Mononuclear cell (primary cell): ENCODE data around the gene ABHD13. TPM values are rescaled to one million over a fixed set of nuclear protein-coding genes. Genes with fewer than 3 reads are reported as not detected.

Source experiments
- H3K27me3 ChIP-seq: 2 replicates; pipeline ENCODE4 v1.6.0; 2011; ENCODE audit warnings: low read length, control low read depth; ENCODE audit not compliant: insufficient read depth
- H3K4me1 ChIP-seq: 2 replicates; pipeline ENCODE4 v1.5.1; 2011; ENCODE audit warnings: mild to moderate bottlenecking, low read length, control low read depth; ENCODE audit not compliant: insufficient read depth
- H3K4me3 ChIP-seq: 2 replicates; pipeline ENCODE4 v1.5.1; 2011; ENCODE audit warnings: mild to moderate bottlenecking, low read length, moderate library complexity
- H3K9me3 ChIP-seq: 2 replicates; pipeline ENCODE4 v1.5.1; 2011; ENCODE audit warnings: low read depth, mild to moderate bottlenecking, control low read depth, low read length
- total RNA-seq: library from RNA; depleted of rRNA; stranded (reverse); fragments of >200 nt; gene quantifications from one replicate; pipeline ENCODE4 v1.2.3, GENCODE V29; 2012

The ABHD13 gene
- total RNA-seq = 28.5 TPM

- Histone ChIP-seq H3K4me1 (peaks cover 46% of the 10 kb centered on the region), H3K27me3 (no peaks in the 10 kb centered on the region), H3K4me3 (peak within 1 kb of the TSS; percentile 93), H3K9me3 (no peaks in the 10 kb centered on the region)
Measured at GRCh38 chr13:108218044-108218974, at the start of gene ABHD13. ABHD13 (plus strand) TSS chr13:108218392; CDS start chr13:108229219, 10,827 bp downstream.

DNA sequence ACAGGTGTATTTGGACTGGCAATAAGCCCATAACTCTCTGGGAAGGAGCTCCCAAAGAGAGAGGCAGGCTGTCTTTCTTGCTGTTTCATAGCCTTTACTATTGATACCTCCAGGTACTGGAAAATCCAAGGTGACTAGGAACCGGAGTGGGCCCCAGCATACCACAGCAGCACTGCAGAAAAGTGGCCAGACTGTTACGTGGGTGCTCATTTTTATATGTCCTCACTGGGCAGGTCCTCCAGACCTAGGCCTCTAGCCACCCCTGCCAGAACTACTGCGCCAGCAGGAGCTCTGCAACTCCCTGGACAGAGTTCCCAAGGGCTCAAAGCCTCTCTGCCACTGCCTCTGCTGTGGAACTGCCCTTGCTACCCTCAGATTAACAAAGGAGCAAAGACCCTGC, 49.3 kb upstream of the ABHD13 start:
- Histone ChIP-seq H3K4me1 (no peaks in the 10 kb centered on the region), H3K4me3 (no peak overlapping the region), H3K9me3 (peaks cover 5% of the 10 kb centered on the region), H3K27me3 (peaks cover 3% of the 10 kb centered on the region)

- no peaks in the 10 kb centered on the region for H3K27me3 ChIP-seq
- H3K4me3 ChIP-seq = no peak overlapping the region
- no peaks in the 10 kb centered on the region for H3K9me3 ChIP-seq
- H3K4me1 ChIP-seq = no peaks in the 10 kb centered on the region
Measured at GRCh38 chr13:108176685-108177274, 41.4 kb upstream of the ABHD13 start.

DNA sequence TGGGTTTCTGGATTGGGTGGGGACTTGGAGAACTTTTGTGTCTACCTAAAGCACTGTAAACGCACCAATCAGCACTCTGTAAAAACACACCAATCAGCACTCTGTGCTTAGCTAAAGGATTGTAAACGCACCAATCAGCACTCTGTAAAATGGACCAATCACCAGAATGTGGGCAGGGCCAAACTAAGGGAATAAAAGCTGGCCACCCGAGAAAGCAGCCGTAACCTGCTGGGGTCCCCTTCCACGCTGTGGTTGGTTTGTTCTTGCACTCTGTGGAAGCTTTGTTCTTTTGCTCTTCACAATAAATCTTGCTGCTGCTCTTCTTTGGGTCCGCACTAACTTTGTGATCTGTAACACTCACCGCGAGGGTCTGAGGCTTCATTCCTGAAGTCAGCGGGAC, 40.1 kb upstream of the ABHD13 start:
- Histone ChIP-seq H3K4me3 (no peak overlapping the region), H3K4me1 (no peaks in the 10 kb centered on the region), H3K9me3 (no peaks in the 10 kb centered on the region), H3K27me3 (no peaks in the 10 kb centered on the region)

DNA sequence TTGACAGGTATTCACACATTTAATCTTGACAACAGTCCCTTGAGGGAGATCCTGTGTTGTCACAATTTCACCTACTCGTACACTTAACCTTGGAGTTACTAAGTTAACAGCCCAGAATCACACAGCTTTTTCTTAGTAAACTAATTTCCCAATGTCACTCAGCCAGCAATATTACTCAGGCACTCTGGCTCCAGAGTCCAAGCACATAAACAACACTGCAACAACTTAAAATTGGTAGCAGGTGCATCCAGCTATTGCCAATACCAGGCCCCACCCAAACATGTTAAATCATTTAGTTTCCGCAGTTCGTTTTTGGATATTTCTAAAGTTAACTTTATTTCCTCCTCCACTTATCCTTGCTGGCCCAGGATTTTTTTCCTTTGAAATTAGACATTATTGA, 35.5 kb upstream of the ABHD13 start:
- Histone ChIP-seq H3K27me3 (no peaks in the 10 kb centered on the region), H3K4me1 (no peaks in the 10 kb centered on the region), H3K9me3 (no peaks in the 10 kb centered on the region), H3K4me3 (no peak overlapping the region)

DNA sequence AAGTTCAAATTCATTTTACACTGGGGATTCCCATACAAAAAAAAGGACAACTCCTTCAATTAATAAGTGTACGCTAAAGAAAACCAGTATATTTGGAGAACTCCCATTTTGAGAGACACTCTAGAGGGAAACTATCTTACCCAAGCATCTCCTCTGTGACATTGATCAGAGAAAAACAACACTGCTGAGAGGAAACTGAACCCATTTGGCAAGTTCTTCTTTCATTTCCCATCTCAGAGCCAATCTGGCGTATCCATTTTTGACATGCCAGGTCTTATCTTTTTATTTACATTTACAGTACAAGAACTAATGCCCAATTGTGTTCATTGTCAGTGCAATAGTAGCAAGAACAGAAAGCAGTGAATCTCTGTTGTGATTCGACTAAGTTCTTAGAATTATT, 33.0 kb upstream of the ABHD13 start:
- Histone ChIP-seq H3K27me3 (no peaks in the 10 kb centered on the region), H3K9me3 (no peaks in the 10 kb centered on the region), H3K4me1 (no peaks in the 10 kb centered on the region), H3K4me3 (no peak overlapping the region)

- Histone ChIP-seq H3K9me3 (no peaks in the 10 kb centered on the region), H3K27me3 (no peaks in the 10 kb centered on the region), H3K4me1 (no peaks in the 10 kb centered on the region), H3K4me3 (no peak overlapping the region)
Measured at GRCh38 chr13:108188260-108188659, 29.9 kb upstream of the ABHD13 start.

DNA sequence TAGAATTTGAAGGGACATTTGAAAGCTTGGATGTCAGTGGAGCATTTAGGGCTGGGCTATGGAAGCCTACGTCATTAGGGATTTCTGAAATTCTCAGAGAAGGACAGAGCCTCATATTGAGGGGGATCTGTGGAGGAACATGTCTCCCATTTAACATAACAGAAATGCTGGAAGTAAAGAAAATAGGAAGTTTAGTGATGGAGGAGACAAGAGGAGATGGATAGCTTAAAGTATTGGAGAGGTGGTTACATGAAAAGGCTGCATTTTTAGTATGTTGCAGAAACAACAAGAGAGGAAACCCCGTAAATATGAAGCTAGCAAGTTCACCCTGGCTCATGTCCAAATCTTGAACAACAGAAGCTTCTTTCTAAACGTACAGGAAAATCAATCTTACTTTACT, 27.3 kb upstream of the ABHD13 start:
- Histone ChIP-seq H3K4me3 (no peak overlapping the region), H3K9me3 (no peaks in the 10 kb centered on the region), H3K27me3 (no peaks in the 10 kb centered on the region), H3K4me1 (no peaks in the 10 kb centered on the region)

DNA sequence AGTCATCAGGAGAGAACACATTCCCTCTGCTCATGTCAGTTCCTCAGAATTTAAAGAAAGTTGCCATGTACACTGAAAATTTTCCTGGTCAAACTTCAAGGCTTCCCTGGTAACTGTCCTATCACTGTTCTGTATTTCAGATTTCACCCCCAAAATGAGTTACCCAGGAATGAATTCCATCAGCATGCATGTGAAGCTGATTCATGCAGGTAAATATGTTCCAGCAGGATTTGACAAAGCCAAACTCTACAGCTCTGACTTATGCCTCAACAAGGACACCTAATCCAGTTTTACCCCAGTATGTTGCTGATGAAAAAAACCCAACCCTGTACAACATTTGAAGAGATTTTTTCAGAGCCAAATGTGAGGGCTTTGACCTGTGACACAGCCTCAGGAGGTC, 24.4 kb upstream of the ABHD13 start:
- Histone ChIP-seq H3K27me3 (no peaks in the 10 kb centered on the region), H3K4me1 (no peaks in the 10 kb centered on the region), H3K9me3 (no peaks in the 10 kb centered on the region), H3K4me3 (no peak overlapping the region)

GRCh38 chr13:108194435-108194936, 23.7 kb upstream of the ABHD13 start:
- Histone ChIP-seq H3K4me3 (no peak overlapping the region), H3K27me3 (no peaks in the 10 kb centered on the region), H3K4me1 (no peaks in the 10 kb centered on the region), H3K9me3 (no peaks in the 10 kb centered on the region)

DNA sequence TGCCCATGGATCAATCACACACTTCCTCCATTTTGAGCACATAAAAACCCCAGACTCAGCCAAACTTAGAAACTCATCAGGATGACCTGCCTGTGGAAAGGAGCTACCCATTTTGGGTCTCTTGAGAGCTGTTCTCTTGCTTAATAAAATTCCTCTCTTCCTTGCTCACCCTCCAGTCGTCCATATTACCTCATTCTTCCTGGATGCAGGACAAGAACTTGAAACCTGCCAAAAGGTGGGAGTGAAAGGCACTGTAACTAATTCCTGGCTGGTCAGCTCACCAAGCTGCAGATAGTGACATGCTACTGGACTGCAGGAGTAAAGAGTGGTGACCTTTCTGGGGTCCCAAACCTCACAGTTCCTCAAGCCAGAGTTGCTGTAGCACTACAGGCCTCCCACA, 23.0 kb upstream of the ABHD13 start:
- no peaks in the 10 kb centered on the region for H3K4me1 ChIP-seq
- H3K27me3 ChIP-seq = no peaks in the 10 kb centered on the region
- no peak overlapping the region for H3K4me3 ChIP-seq
- no peaks in the 10 kb centered on the region for H3K9me3 ChIP-seq

GRCh38 chr13:108195861-108196260, 22.3 kb upstream of the ABHD13 start:
- H3K9me3 ChIP-seq = no peaks in the 10 kb centered on the region
- no peaks in the 10 kb centered on the region for H3K4me1 ChIP-seq
- H3K4me3 ChIP-seq = no peak overlapping the region
- H3K27me3 ChIP-seq = no peaks in the 10 kb centered on the region

DNA sequence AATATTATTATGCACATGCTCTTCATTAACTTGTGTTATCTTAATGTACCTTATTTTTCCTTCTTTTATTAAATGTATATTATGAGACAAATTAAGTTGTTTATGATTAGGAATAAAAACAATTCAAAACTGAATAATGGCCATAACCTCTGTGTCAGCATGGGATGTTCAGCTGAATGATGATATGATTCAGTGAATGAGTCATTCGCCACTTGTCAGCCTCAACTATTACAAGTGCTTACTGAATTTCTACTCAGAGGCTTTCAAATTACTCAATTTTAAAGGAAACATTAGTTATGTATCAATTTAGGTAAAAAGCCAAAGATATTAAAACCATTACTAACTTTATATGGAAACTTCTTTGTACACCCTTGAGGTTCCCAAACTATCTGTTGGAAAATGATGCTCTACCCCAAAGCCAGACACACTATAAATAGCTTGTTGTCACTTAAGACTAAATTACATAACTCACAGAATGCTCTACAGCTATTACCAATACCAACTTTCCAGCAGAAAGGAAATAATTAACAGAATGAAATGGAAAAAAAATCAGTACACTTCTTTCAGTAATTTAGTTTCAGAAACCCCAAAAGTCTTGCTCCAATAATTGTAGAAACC, 17.3 kb upstream of the ABHD13 start:
- Histone ChIP-seq H3K9me3 (no peaks in the 10 kb centered on the region), H3K27me3 (no peaks in the 10 kb centered on the region), H3K4me1 (no peaks in the 10 kb centered on the region), H3K4me3 (no peak overlapping the region)

DNA sequence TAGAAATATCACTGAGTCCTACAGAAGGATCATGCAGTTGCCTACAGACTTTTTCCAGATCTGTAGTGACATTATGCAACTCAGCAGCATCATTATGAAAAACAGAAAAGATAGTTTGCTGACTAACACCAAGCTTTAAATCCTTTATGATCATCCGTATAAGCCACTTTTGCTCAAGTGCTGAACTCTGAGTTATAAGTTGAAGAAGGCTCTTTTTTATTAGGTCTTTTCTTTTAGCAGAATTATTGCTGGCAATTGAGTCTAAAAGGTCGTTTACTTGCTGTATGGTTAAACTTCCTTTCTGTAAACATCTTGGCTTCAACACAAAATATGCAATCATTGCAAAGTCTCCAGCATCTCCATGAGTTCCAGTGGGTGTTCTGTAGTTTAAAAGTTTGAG, 7.6 kb upstream of the ABHD13 start:
- H3K9me3 ChIP-seq = peaks cover 6% of the 10 kb centered on the region
- H3K4me3 ChIP-seq = no peak overlapping the region
- peaks cover 14% of the 10 kb centered on the region for H3K4me1 ChIP-seq
- no peaks in the 10 kb centered on the region for H3K27me3 ChIP-seq

DNA sequence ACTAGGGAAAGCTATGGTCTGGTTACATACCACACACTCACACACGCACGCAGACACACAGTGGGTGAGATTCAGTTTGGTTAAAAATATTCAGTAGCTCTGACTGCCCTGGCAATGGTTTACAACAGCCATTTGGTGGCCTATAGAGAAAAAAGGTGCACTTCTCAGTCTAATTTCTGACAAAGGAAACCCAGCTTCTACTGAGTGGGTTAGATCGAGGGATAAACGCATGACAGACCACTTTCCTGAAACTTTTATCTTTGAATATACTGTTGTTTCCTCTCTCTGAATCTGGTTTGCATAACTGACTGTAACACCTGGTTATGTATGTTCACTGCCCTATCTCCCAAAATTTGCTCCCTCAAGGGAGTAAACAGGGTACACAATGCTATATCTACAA, 5.3 kb upstream of the ABHD13 start:
- Histone ChIP-seq H3K4me3 (no peak overlapping the region), H3K9me3 (peaks cover 6% of the 10 kb centered on the region), H3K4me1 (peaks cover 28% of the 10 kb centered on the region), H3K27me3 (no peaks in the 10 kb centered on the region)
